ENCODE data around the gene MMP24. TPM values are rescaled to one million over a fixed set of nuclear protein-coding genes. Genes with fewer than 3 reads are reported as not detected.

The MMP24 gene
- total RNA-seq, 1 donor from 2014 or later: 0.43 TPM

DNA sequence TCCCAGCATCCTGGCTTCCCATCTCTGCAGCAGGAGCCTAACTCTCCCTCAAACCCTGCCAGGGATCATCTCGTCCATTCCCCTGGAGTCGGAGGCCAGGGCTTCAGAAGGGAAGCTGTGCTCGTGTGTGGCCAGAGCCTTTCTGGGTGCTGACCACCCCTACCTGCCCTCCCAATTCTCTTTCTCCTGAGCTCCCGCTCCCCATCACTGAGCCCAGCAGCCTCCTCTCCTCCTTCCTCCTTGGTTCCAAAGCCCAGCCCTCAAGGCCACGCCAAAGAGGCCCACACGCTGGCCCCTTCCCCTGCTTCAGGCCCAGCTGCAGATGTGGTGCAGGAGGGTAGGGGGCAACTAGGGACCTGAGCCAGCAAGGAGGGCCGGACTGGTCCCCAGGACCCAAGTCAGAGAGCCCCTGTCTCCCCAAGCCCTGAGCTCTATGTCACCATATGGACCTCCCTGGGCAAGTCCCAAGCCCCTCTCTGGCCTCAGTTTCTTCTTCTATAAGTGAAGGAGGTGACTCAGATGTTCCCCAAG, 64.5 kb downstream of the MMP24 start:
- no peak for ATAC-seq
- no peak for DNase-seq (ENCODE audit: low spot score)

DNA sequence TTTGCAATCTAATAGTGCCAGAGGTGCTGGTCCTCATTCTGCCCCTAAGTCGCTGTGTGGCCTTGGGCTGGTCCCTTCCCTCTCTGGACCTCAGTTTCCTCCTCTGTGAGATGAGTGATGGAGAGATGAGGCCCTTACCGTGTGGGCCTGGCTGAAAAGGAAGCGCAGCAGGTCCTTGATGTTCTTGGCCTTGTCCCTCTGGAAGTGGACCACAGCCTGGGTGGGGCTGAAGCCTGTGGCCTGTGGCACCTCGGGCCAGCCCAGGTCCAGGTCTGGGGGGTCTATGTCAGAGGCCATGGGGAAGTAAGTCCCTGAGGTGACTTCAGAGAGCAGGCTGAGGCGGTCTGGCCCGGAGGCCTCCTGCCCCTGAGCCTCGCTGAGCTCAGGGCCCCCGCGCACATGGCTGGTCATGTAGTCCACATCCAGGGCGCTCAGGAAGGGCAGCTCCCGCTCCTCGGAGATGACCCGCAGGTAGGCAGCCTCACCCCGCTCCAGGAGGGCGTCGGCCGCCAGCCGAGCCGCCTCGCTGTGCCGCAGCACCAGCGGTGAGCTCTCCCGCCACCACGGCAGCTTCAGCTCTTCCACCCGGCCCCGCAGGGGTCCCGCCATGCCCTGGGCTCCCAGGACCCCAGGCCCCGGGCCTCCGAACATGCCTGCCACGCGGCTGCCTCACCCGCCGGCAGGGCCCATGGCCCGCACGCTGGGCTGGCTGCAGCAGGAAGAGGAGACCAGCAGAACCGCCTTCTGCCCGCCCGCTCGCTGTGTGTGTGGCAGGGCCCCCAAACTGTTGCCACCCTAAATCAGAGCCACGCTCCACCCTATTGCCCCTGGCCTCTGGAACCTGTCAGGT, 65.4 kb downstream of the MMP24 start, which contains the start of gene FAM83C:
Gene FAM83C, minus strand, starts transcription at position 772 of the 850 bp plus-strand sequence. Its CDS starts 121 bp downstream, at position 651.
- no peak for ATAC-seq
- no peak for DNase-seq (ENCODE audit: low spot score)

- DNase-seq (ENCODE audit: low spot score) (no peak), ATAC-seq (no peak)
Measured at GRCh38 chr20:35292504-35293285, 66.2 kb downstream of the MMP24 start.

- ATAC-seq (no peak), DNase-seq (ENCODE audit: low spot score) (no peak)
Measured at GRCh38 chr20:35293303-35294292, 67.1 kb downstream of the MMP24 start.

DNA sequence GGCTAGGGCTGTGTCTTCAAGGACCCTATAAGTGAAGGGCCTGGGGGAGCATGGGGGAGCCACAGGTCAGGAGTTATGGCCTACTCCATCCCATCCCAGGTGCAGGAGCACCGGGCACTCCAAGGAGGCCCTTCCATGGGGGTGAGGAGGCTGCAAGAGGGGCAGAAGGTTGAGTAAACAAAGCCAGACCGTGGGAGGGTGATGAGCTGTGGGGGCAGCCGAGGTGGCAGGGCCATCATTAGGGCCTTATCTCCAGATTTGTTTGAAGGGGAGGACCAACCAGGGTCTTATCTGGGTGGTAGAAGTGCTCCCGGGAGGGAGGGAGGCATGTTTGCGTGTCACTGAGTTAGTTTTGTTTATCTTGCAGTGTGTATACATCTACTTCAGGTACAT, 67.8 kb downstream of the MMP24 start:
- DNase-seq (ENCODE audit: low spot score) (no peak), ATAC-seq (no peak)

GRCh38 chr20:35295058-35295457, 68.6 kb downstream of the MMP24 start:
- DNase-seq (ENCODE audit: low spot score) (no peak), ATAC-seq (no peak)

- DNase-seq (ENCODE audit: low spot score) (no peak), ATAC-seq (no peak)
Measured at GRCh38 chr20:35295674-35296073, 69.2 kb downstream of the MMP24 start.

DNA sequence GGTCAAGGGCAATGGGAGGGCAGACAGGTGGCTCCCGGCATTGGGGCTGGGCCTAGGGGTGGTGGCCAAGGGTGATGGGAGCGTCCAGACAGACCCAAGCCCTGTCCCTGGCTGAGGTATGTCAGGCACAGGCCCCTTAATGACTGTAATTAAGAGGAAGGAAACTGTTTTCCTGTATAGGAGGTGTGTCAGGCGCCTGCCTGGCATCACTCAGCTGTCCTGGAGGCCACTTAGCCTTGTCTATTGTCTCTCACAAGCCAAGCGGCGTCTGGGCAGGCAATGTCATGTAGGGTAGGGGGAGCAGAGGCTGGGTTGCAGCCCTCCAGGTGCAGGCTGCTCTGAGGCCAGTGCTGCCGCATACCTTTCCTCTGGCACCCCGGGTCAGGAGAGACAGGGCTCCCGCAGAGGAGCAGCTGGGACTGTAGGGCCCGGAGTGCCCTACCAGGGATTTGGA, 69.6 kb downstream of the MMP24 start:
- no peak for ATAC-seq
- DNase-seq (ENCODE audit: low spot score): no peak

GRCh38 chr20:35297155-35297554, 70.7 kb downstream of the MMP24 start:
- ATAC-seq (no peak), DNase-seq (ENCODE audit: low spot score) (no peak)

DNA sequence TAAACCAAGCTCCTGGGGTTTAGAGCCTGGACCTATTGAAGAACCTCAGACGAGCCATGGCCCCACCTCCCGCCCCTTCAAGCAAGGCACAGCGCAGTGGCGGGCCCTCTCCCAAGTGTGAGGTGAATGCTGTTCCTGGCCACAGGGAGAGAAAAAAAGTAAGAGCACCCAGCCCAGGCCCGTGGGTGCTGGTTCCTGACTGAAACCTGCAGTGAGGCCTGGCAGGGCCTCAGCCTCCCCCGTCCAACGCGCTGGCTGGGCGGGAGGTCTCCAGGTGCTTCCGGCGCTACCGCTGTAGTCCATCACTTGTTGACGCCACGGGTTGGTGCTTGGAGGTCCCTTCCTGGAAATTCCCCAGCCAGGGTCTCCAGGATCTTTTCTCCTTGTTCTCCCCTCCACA, 71.2 kb downstream of the MMP24 start:
- ATAC-seq (no peak), DNase-seq (ENCODE audit: low spot score) (no peak)

DNA sequence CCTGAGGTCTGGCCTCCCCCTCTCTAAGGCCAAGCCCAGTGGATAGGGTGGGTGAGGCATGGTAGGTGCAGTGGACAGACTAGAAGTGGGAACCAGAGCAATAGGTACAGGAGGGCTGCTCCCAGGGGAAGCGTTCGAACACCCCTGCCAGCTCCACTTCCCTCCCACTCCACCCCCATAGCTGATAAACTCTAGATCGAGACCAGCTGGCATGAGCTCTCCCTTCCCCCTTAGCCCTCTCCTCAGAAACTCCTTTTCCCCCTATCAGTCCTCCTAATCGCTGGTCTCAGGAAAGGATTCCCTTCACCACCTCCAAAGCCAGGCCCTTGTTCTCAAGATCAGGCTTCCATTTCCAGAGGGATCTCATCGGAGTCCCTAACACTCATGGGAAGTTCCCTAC, 71.8 kb downstream of the MMP24 start:
- DNase-seq (ENCODE audit: low spot score): no peak
- ATAC-seq: no peak

DNA sequence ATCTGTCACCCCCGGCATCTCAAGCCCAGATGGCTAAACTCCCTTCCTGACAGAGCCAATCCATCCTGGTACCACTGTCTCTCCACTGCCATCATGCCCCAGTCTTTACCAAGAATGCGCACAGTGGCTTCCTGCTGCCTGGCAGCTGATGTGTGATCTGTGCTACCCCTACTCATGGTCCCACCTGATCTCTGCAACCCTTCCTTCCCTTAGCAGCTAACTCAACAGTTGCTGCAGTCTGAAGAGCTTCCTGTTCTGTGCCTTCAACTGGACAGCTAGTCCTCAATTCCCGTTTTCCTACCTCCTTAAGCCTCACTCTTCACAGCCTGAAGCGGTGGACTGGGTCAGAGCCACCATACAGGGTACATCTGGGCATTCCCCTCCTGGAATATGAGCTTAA, 73.3 kb downstream of the MMP24 start:
- DNase-seq (ENCODE audit: low spot score) (no peak), ATAC-seq (no peak)

GRCh38 chr20:35300469-35301262, 74.2 kb downstream of the MMP24 start:
- DNase-seq (ENCODE audit: low spot score): no peak
- no peak for ATAC-seq

DNA sequence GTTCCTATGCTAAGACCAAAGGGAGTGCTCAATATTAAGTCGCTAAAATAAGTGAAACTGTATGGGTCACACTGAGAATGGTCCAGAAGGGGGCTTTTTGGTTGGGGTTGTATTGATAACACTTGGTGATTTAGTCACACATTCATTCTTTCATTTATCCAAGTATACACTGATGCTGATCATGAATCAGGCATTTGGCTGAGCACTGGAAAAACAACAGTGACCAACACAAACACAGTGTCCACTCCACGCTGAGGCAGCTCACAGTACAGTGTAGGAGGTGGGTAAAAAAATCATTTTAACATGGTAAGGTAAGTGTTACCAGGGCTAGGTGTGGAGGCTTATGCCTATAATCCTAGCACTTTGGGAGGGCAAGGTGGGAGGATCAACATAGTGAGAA, 74.9 kb downstream of the MMP24 start:
- ATAC-seq (no peak), DNase-seq (ENCODE audit: low spot score) (no peak)

GRCh38 chr20:35302421-35303335, 76.2 kb downstream of the MMP24 start:
- DNase-seq (ENCODE audit: low spot score) (no peak), ATAC-seq (no peak)

GRCh38 chr20:35303382-35303734, 76.9 kb downstream of the MMP24 start:
- DNase-seq (ENCODE audit: low spot score) (no peak), ATAC-seq (no peak)

- peak; percentile 81 for DNase-seq (ENCODE audit: low spot score)
- ATAC-seq: peak; percentile 78
Measured at GRCh38 chr20:35303735-35304491, 77.4 kb downstream of the MMP24 start.

GRCh38 chr20:35304956-35305355, 78.5 kb downstream of the MMP24 start:
- DNase-seq (ENCODE audit: low spot score) (no peak), ATAC-seq (no peak)

Data from left lobe of liver (tissue), 2 donors.